ENCODE measurements around the gene SMARCB1. TPM values are rescaled to one million over a fixed set of nuclear protein-coding genes. Genes with fewer than 3 reads are reported as not detected.
A peak's percentile ranks its signal among the peaks of the same experiment; 100 is the strongest.

Gene SMARCB1
- total RNA-seq (100 to 1,000 TPM in 2 of 7 donors, 10 to 100 TPM in 5; 72.8 to 166 (median 84.6) TPM), polyA plus RNA-seq (100 to 1,000 TPM in 1 of 3 donors, 10 to 100 TPM in 2; 64.2 to 100 (median 86.9) TPM)
- long read RNA-seq, donor 1, full-length matches to known transcripts = 40 of 45 reads
- long read RNA-seq, donor 1, partial matches to known transcripts = 5 of 45 reads
- long read RNA-seq, donor 1, other reads (novel, unspliced or antisense) = 0 of 45 reads
- long read RNA-seq, donor 2, full-length matches to known transcripts = 34 of 34 reads
- long read RNA-seq, donor 2, partial matches to known transcripts = 0 of 34 reads
- long read RNA-seq, donor 2, other reads (novel, unspliced or antisense) = 0 of 34 reads

DNA sequence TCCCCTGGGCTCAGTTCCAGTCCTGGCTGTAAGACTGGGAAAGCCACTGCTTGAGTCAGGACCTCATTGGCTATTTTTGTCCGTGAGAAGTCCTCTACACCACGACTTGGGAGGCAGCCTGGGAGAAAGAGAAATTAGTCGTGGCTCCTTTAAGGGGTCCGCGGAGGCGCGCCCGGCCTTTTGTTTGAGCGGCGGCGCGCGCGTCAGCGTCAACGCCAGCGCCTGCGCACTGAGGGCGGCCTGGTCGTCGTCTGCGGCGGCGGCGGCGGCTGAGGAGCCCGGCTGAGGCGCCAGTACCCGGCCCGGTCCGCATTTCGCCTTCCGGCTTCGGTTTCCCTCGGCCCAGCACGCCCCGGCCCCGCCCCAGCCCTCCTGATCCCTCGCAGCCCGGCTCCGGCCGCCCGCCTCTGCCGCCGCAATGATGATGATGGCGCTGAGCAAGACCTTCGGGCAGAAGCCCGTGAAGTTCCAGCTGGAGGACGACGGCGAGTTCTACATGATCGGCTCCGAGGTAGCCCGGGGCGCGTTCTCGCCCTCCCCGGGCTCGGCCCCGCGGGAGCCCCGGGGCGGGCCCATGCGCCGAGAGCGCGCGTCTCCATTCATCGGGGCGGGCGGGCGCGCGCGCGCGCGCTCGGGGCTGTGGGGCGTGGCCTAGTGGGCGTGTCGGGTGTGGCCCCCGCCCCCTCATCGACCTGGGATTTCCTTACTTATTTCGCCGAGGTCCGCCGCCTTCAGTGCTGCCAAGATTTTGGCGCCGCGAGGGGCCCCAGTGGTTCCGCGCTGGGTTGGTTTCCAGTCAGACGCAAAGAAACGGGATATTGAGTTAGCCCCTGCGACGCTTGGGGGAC, at the start of gene SMARCB1:
Gene SMARCB1, plus strand, starts transcription at position 215 of the 848 bp plus-strand sequence. Its CDS starts 204 bp downstream, at position 419.
- Histone ChIP-seq H3K27ac (peak within 1 kb of the TSS; percentile 96 to 100 (median 99)), H3K9me3 (no peaks in the 10 kb centered on the region), H3K27me3 (replicated peaks in 1 of 7) (no peaks in the 10 kb centered on the region), H3K4me1 (peaks cover 18 to 82% (median 43%) of the 10 kb centered on the region in 6 donors), H3K36me3 (peaks cover 0 to 30% (median 6%) of the 10 kb centered on the region in 6 donors), H3K4me3 (peak within 1 kb of the TSS; percentile 58 to 93 (median 72))
- intact Hi-C loops (cut with DNase I; ENCODE audit: low total_unique reads) = loop anchor here (5.0 kb wide), 1 partner anchor 70 kb away; no protein-coding TSS in a partner anchor
- DNase-seq = peak; percentile 96
- WGBS, 5 donors = 0 to 1% (median 0%) methylated on average over 19 to 97 of the region's 97 CpGs
- no peak for TF ChIP-seq CTCF (IDR thresholded peaks at IDR 0.05 in 8 of 11, conservative IDR thresholded peaks at IDR 0.05 in 3 of 11)
- TF ChIP-seq POLR2A (IDR thresholded peaks at IDR 0.05) = peak; percentile 8 to 50 (median 39)
- peak; percentile 87 to 91 (median 89) for TF ChIP-seq POLR2AphosphoS5 (IDR thresholded peaks at IDR 0.05)

GRCh38 chr22:23737696-23738095, 49.1 kb upstream of the SMARCB1 start:
- Histone ChIP-seq H3K36me3 (peaks cover 0 to 20% (median 6%) of the 10 kb centered on the region in 6 donors), H3K4me3 (no peak overlapping the region), H3K4me1 (no peaks in the 10 kb centered on the region), H3K9me3 (no peaks in the 10 kb centered on the region), H3K27ac (no peak overlapping the region), H3K27me3 (replicated peaks in 1 of 7) (no peaks in the 10 kb centered on the region)
- intact Hi-C loops (cut with DNase I; ENCODE audit: low total_unique reads) = no loop called here
- TF ChIP-seq CTCF (IDR thresholded peaks at IDR 0.05 in 8 of 11, conservative IDR thresholded peaks at IDR 0.05 in 3 of 11) = no peak
- TF ChIP-seq POLR2AphosphoS5 (IDR thresholded peaks at IDR 0.05) = no peak
- TF ChIP-seq POLR2A (IDR thresholded peaks at IDR 0.05) = no peak
- DNase-seq = no peak

DNA sequence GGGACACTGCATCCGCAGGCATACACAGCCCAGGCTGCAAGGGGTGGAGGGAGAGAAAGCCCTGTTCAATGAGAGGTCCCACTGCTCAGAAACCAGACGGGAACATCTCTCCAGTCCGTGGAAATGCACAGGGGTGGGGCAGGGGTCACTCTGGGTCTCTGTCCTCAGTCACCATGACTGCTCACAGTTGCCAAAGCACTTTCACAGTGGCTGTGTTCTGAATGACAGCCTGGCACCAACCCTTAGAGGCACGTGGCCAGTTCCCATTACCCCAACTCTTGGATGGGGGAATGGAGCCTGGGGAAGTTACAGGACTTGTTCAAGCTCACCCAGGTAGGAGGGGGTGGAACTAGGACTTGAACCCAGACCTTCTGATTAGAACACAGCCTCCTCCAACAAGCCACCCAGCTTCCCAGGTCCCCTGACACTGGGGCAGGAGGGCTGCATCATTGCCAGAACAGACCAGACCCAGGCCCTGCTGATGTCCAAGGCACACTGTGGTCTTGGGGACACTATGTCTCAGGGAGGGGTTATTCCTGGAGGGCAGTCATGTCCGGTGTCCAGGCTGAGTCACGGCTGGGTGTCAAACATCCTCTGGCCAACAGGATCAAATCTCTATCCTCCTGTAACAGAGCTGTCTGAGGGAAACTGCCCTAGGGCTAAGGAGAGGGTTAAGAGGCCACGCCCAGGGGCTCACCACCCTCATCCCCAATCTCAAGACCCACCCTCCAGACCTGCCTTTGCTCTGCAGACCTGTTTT, 44.1 kb upstream of the SMARCB1 start:
- Histone ChIP-seq H3K9me3 (peaks cover 0 to 12% (median 6%) of the 10 kb centered on the region in 8 donors), H3K4me3 (no peak overlapping the region), H3K27me3 (replicated peaks in 1 of 7) (no peaks in the 10 kb centered on the region), H3K27ac (no peak overlapping the region), H3K4me1 (peaks cover 0 to under 1% (median 0%) of the 10 kb centered on the region in 6 donors), H3K36me3 (peaks cover 6 to 47% (median 28%) of the 10 kb centered on the region in 6 donors)
- intact Hi-C loops (cut with DNase I; ENCODE audit: low total_unique reads) = no loop called here
- no peak for TF ChIP-seq CTCF (IDR thresholded peaks at IDR 0.05 in 8 of 11, conservative IDR thresholded peaks at IDR 0.05 in 3 of 11)
- no peak for TF ChIP-seq POLR2A (IDR thresholded peaks at IDR 0.05)
- no peak for TF ChIP-seq POLR2AphosphoS5 (IDR thresholded peaks at IDR 0.05)
- 74 to 91% (median 85%) methylated on average over 3 to 7 of the region's 7 CpGs for WGBS, 5 donors
- DNase-seq = no peak
